Activated CD4-positive, alpha-beta T cell treated with anti-CD3 and anti-CD28 coated beads, Interleukin-2, Interleukin-6, amounts not matched to agents 100 ng/mL and 50 ng/mL, durations not matched to agents 16 hours and 8 hours (primary cell): Measurements from ENCODE around the gene CYP3A7.
"Not testable (repeated sequence)": the region's sequence is repeated elsewhere in the genome, so short reads cannot be mapped to it uniquely, and the experiment has no call there.

ENCODE experiments used
- DNase-seq: peaks from one replicate; pipeline ENCODE4 v3.0.0-alpha.2; 2020

The CYP3A7 gene

GRCh38 chr7:99740573-99741440 is 5.8 kb upstream of the CYP3A7 start:
- DNase-seq, result peak; percentile 14

GRCh38 chr7:99739699-99740572 is 4.9 kb upstream of the CYP3A7 start:
- DNase-seq, result no peak

GRCh38 chr7:99737726-99738125 is 2.7 kb upstream of the CYP3A7 start:
- DNase-seq, result no peak

GRCh38 chr7:99736667-99737066 is 1.7 kb upstream of the CYP3A7 start:
- not testable (repeated sequence) for DNase-seq

- DNase-seq, result peak; percentile 16
Measured at GRCh38 chr7:99733448-99733847, 1.5 kb downstream of the CYP3A7 start.

- DNase-seq, result no peak
Measured at GRCh38 chr7:99733003-99733402, 2.0 kb downstream of the CYP3A7 start.

GRCh38 chr7:99731638-99732374 is 3.2 kb downstream of the CYP3A7 start:
- peak; percentile 15 for DNase-seq

- no peak for DNase-seq
Measured at GRCh38 chr7:99730992-99731391, 4.0 kb downstream of the CYP3A7 start.

GRCh38 chr7:99730238-99730810 is 4.7 kb downstream of the CYP3A7 start:
- no peak for DNase-seq

- DNase-seq, result no peak
Measured at GRCh38 chr7:99729486-99730237, 5.3 kb downstream of the CYP3A7 start.

- DNase-seq, result no peak
Measured at GRCh38 chr7:99728615-99729014, 6.4 kb downstream of the CYP3A7 start.

- DNase-seq, result not testable (repeated sequence)
Measured at GRCh38 chr7:99723201-99723600, 11.8 kb downstream of the CYP3A7 start.

- no peak for DNase-seq
Measured at GRCh38 chr7:99720800-99721595, 14.0 kb downstream of the CYP3A7 start.

- DNase-seq, result no peak
Measured at GRCh38 chr7:99719996-99720769, 14.8 kb downstream of the CYP3A7 start.

- no peak for DNase-seq
Measured at GRCh38 chr7:99713995-99714570, 20.9 kb downstream of the CYP3A7 start.

- no peak for DNase-seq
Measured at GRCh38 chr7:99709838-99710578, 25.0 kb downstream of the CYP3A7 start.

- DNase-seq, result no peak
Measured at GRCh38 chr7:99709260-99709659, 25.7 kb downstream of the CYP3A7 start.

- no peak for DNase-seq
Measured at GRCh38 chr7:99707096-99707495, 27.9 kb downstream of the CYP3A7 start.

- no peak for DNase-seq
Measured at GRCh38 chr7:99699946-99700345, 35.0 kb downstream of the CYP3A7 start.
